DOHH2 (cell line): ENCODE data around the gene CYBRD1.

ENCODE experiments used
- H3F3A ChIP-seq: fragments of 200-600 bp; sonication (generic), shearing (Covaris generic); 2 replicates; pipeline ENCODE4 v1.6.0; 2016; ENCODE audit warnings: antibody characterized with exemption, mild to moderate bottlenecking; ENCODE audit not compliant: control insufficient read depth, insufficient read depth
- H3K27ac ChIP-seq: fragments of 200-600 bp; sonication (generic); 2 replicates; pipeline ENCODE4 v1.5.1; 2014; ENCODE audit warnings: low read depth, mild to moderate bottlenecking, low read length, moderate library complexity
- H3K27me3 ChIP-seq: fragments of 200-600 bp; sonication (generic); 2 replicates; pipeline ENCODE4 v1.6.1; 2014; ENCODE audit warnings: mild to moderate bottlenecking, low read length, mixed read lengths; ENCODE audit not compliant: control insufficient read depth
- H3K36me3 ChIP-seq: fragments of 200-600 bp; sonication (generic); 2 replicates; pipeline ENCODE4 v1.6.1; 2014; ENCODE audit warnings: mild to moderate bottlenecking, low read length, moderate library complexity, mixed read lengths; ENCODE audit not compliant: control insufficient read depth
- H3K4me1 ChIP-seq: fragments of 200-600 bp; sonication (generic); 2 replicates; pipeline ENCODE4 v1.6.1; 2014; ENCODE audit warnings: mild to moderate bottlenecking, low read length, mixed read lengths; ENCODE audit not compliant: control insufficient read depth
- H3K4me2 ChIP-seq: fragments of 200-600 bp; sonication (generic); 2 replicates; pipeline ENCODE4 v1.6.0; 2014; ENCODE audit warnings: mild to moderate bottlenecking, low read length, moderate library complexity
- H3K4me3 ChIP-seq: fragments of 200-600 bp; sonication (generic); 2 replicates; pipeline ENCODE4 v1.5.1; 2014; ENCODE audit warnings: mild to moderate bottlenecking, low read length, mixed read lengths
- H3K79me2 ChIP-seq: fragments of 200-600 bp; sonication (generic); 2 replicates; pipeline ENCODE4 v1.6.1; 2014; ENCODE audit warnings: mild to moderate bottlenecking, low read length, mixed read lengths; ENCODE audit not compliant: control insufficient read depth
- H3K9me2 ChIP-seq: fragments of 200-600 bp; sonication (generic); replicated peaks from 2 replicates; pipeline ENCODE4 v1.6.1; 2014; ENCODE audit warnings: mild to moderate bottlenecking, low read length, mixed read lengths; ENCODE audit not compliant: control insufficient read depth
- H3K9me3 ChIP-seq: fragments of 200-600 bp; sonication (generic); 2 replicates; pipeline ENCODE4 v1.6.1; 2014; ENCODE audit warnings: antibody characterized with exemption, low read length, mixed read lengths; ENCODE audit not compliant: control insufficient read depth, insufficient read depth
- H4K20me1 ChIP-seq: fragments of 200-600 bp; sonication (generic); 2 replicates; pipeline ENCODE4 v1.6.0; 2014; ENCODE audit warnings: low read depth, mild to moderate bottlenecking, antibody characterized with exemption, low read length, moderate library complexity; ENCODE audit not compliant: control insufficient read depth, insufficient read depth
- EZH2phosphoT487 ChIP-seq: fragments of 200-600 bp; sonication (generic); IDR thresholded peaks from 2 replicates; pipeline ENCODE4 v1.6.1; 2017; ENCODE audit warnings: borderline replicate concordance, mild to moderate bottlenecking, antibody characterized with exemption, low read length, moderate library complexity, mixed read lengths
- TF ChIP-seq, protein P1 (sequence below): fragments of 200-600 bp; sonication (generic); IDR thresholded peaks from one replicate; pipeline ENCODE4 v1.5.1; 2014; ENCODE audit warnings: antibody characterized with exemption, mild to moderate bottlenecking, low read depth, low read length; ENCODE audit not compliant: poor library complexity, severe bottlenecking

CYBRD1 gene

DNA sequence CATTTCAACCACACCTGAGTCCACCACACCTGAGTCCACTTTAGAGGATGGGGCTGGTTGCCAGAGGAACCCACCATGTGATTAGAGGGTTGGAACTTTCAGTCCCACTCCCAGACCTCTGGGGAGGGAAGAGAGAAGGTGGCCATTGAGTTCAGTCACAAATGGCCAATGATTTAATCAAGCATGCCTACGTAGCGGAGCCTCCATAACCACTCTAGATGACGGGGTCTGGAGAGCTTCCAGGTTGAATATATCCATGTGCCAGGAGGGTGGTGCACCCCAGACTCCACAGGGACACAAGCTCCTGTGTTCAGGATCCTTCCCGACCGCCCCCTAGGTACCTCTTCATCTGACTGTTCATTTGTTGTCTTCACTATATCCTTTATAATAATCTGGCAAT is 53.3 kb downstream of the CYBRD1 start:
- Histone ChIP-seq H3K27ac (no peak overlapping the region), H3K36me3 (no peaks in the 10 kb centered on the region), H3K4me3 (no peak overlapping the region), H3K79me2 (no peaks in the 10 kb centered on the region), H4K20me1 (no peaks in the 10 kb centered on the region), H3K4me2 (no peak overlapping the region), H3K9me3 (no peaks in the 10 kb centered on the region), H3K4me1 (peaks cover 4% of the 10 kb centered on the region), H3K27me3 (no peaks in the 10 kb centered on the region), H3K9me2 (no peaks in the 10 kb centered on the region), H3F3A (no peaks in the 10 kb centered on the region)
- no peak for TF ChIP-seq EZH2phosphoT487
- TF ChIP-seq, protein P1, sequence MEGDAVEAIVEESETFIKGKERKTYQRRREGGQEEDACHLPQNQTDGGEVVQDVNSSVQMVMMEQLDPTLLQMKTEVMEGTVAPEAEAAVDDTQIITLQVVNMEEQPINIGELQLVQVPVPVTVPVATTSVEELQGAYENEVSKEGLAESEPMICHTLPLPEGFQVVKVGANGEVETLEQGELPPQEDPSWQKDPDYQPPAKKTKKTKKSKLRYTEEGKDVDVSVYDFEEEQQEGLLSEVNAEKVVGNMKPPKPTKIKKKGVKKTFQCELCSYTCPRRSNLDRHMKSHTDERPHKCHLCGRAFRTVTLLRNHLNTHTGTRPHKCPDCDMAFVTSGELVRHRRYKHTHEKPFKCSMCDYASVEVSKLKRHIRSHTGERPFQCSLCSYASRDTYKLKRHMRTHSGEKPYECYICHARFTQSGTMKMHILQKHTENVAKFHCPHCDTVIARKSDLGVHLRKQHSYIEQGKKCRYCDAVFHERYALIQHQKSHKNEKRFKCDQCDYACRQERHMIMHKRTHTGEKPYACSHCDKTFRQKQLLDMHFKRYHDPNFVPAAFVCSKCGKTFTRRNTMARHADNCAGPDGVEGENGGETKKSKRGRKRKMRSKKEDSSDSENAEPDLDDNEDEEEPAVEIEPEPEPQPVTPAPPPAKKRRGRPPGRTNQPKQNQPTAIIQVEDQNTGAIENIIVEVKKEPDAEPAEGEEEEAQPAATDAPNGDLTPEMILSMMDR = no peak

GRCh38 chr2:171578127-171578803 is 56.0 kb downstream of the CYBRD1 start:
- H3F3A ChIP-seq = no peaks in the 10 kb centered on the region
- no peaks in the 10 kb centered on the region for H4K20me1 ChIP-seq
- H3K4me3 ChIP-seq = no peak overlapping the region
- no peak overlapping the region for H3K27ac ChIP-seq
- TF ChIP-seq, protein P1 = no peak
- TF ChIP-seq EZH2phosphoT487 = no peak
- no peaks in the 10 kb centered on the region for H3K79me2 ChIP-seq
- H3K4me1 ChIP-seq = peaks cover 4% of the 10 kb centered on the region
- no peaks in the 10 kb centered on the region for H3K36me3 ChIP-seq
- H3K9me2 ChIP-seq = no peaks in the 10 kb centered on the region
- no peaks in the 10 kb centered on the region for H3K27me3 ChIP-seq
- no peak overlapping the region for H3K4me2 ChIP-seq
- no peaks in the 10 kb centered on the region for H3K9me3 ChIP-seq

GRCh38 chr2:171579481-171579880 is 57.2 kb downstream of the CYBRD1 start:
- Histone ChIP-seq H4K20me1 (no peaks in the 10 kb centered on the region), H3K4me1 (no peaks in the 10 kb centered on the region; the same call in 1 of the 2 replicates), H3K79me2 (no peaks in the 10 kb centered on the region), H3K4me2 (no peak overlapping the region), H3K4me3 (no peak overlapping the region), H3K9me2 (no peaks in the 10 kb centered on the region), H3K36me3 (no peaks in the 10 kb centered on the region), H3K27me3 (no peaks in the 10 kb centered on the region), H3F3A (no peaks in the 10 kb centered on the region), H3K9me3 (no peaks in the 10 kb centered on the region), H3K27ac (no peak overlapping the region)
- no peak for TF ChIP-seq EZH2phosphoT487
- TF ChIP-seq, protein P1 = no peak
